ENCODE measurements around the gene SCN2B. TPM values are rescaled to one million over a fixed set of nuclear protein-coding genes. Genes with fewer than 3 reads are reported as not detected.

SCN2B gene
- total RNA-seq, 3 donors from 2014 or later = not detected

- DNase-seq (no peak), ATAC-seq (no peak)
- Mint-ChIP-seq H3K4me3 (no peak overlapping the region), H3K36me3 (ENCODE audit: insufficient read depth) (no peaks in the 10 kb centered on the region), H3K27me3 (ENCODE audit: low read depth) (peaks cover 56% of the 10 kb centered on the region), H3K4me1 (ENCODE audit: low read depth) (peaks cover 3% of the 10 kb centered on the region), H3K9me3 (no peaks in the 10 kb centered on the region)
Observed at GRCh38 chr11:118157186-118157895, 19.1 kb downstream of the SCN2B start.

GRCh38 chr11:118156531-118157185, 19.8 kb downstream of the SCN2B start:
- H3K36me3 Mint-ChIP-seq (ENCODE audit: insufficient read depth) = no peaks in the 10 kb centered on the region
- peaks cover 5% of the 10 kb centered on the region for H3K4me1 Mint-ChIP-seq (ENCODE audit: low read depth)
- H3K27me3 Mint-ChIP-seq (ENCODE audit: low read depth) = peaks cover 62% of the 10 kb centered on the region
- H3K9me3 Mint-ChIP-seq = no peaks in the 10 kb centered on the region
- ATAC-seq (peak; percentile 69 to 71), DNase-seq (no peak)
- H3K4me3 Mint-ChIP-seq = no peak overlapping the region

- no peak for DNase-seq
- Mint-ChIP-seq H3K27me3 (ENCODE audit: low read depth) (peaks cover 62% of the 10 kb centered on the region), H3K4me3 (no peak overlapping the region), H3K36me3 (ENCODE audit: insufficient read depth) (no peaks in the 10 kb centered on the region), H3K4me1 (ENCODE audit: low read depth) (peaks cover 5% of the 10 kb centered on the region), H3K9me3 (no peaks in the 10 kb centered on the region)
- no peak for ATAC-seq
Observed at GRCh38 chr11:118155776-118156530, 20.5 kb downstream of the SCN2B start.

- Mint-ChIP-seq H3K36me3 (ENCODE audit: insufficient read depth) (no peaks in the 10 kb centered on the region), H3K4me1 (ENCODE audit: low read depth) (peaks cover 5% of the 10 kb centered on the region), H3K4me3 (no peak overlapping the region), H3K9me3 (no peaks in the 10 kb centered on the region), H3K27me3 (ENCODE audit: low read depth) (peaks cover 69% of the 10 kb centered on the region)
- ATAC-seq (no peak), DNase-seq (no peak)
Observed at GRCh38 chr11:118154641-118155040, 21.8 kb downstream of the SCN2B start.

GRCh38 chr11:118153976-118154375, 22.5 kb downstream of the SCN2B start:
- DNase-seq (no peak), ATAC-seq (no peak)
- Mint-ChIP-seq H3K27me3 (ENCODE audit: low read depth) (peaks cover 64% of the 10 kb centered on the region), H3K36me3 (ENCODE audit: insufficient read depth) (no peaks in the 10 kb centered on the region), H3K9me3 (no peaks in the 10 kb centered on the region), H3K4me3 (peak overlapping the region; percentile 42), H3K4me1 (ENCODE audit: low read depth) (peaks cover 5% of the 10 kb centered on the region)

- no peaks in the 10 kb centered on the region for H3K9me3 Mint-ChIP-seq
- H3K27me3 Mint-ChIP-seq (ENCODE audit: low read depth) = peaks cover 65% of the 10 kb centered on the region
- H3K4me1 Mint-ChIP-seq (ENCODE audit: low read depth) = peaks cover 5% of the 10 kb centered on the region
- no peaks in the 10 kb centered on the region for H3K36me3 Mint-ChIP-seq (ENCODE audit: insufficient read depth)
- DNase-seq (no peak), ATAC-seq (no peak)
- peak overlapping the region; percentile 42 for H3K4me3 Mint-ChIP-seq
Observed at GRCh38 chr11:118153516-118153915, 22.9 kb downstream of the SCN2B start.

- H3K4me3 Mint-ChIP-seq = peak within 1 kb of the TSS; percentile 42
- peaks cover 5% of the 10 kb centered on the region for H3K4me1 Mint-ChIP-seq (ENCODE audit: low read depth)
- H3K36me3 Mint-ChIP-seq (ENCODE audit: insufficient read depth) = no peaks in the 10 kb centered on the region
- H3K27me3 Mint-ChIP-seq (ENCODE audit: low read depth) = peaks cover 63% of the 10 kb centered on the region
- no peaks in the 10 kb centered on the region for H3K9me3 Mint-ChIP-seq
- peak; percentile 46 to 70 for ATAC-seq
- no peak for DNase-seq
Observed at GRCh38 chr11:118152552-118153471, 23.6 kb downstream of the SCN2B start, which contains the start of gene SCN4B. TSS of gene SCN4B (minus strand) at chr11:118152823. CDS start at chr11:118152673, 150 bp downstream.

GRCh38 chr11:118152020-118152551, 24.4 kb downstream of the SCN2B start:
- Mint-ChIP-seq H3K36me3 (ENCODE audit: insufficient read depth) (no peaks in the 10 kb centered on the region), H3K4me1 (ENCODE audit: low read depth) (peaks cover 5% of the 10 kb centered on the region), H3K27me3 (ENCODE audit: low read depth) (peaks cover 60% of the 10 kb centered on the region), H3K9me3 (no peaks in the 10 kb centered on the region), H3K4me3 (peak overlapping the region; percentile 21)
- ATAC-seq (no peak), DNase-seq (no peak)

- Mint-ChIP-seq H3K4me1 (ENCODE audit: low read depth) (peaks cover 5% of the 10 kb centered on the region), H3K36me3 (ENCODE audit: insufficient read depth) (no peaks in the 10 kb centered on the region), H3K9me3 (no peaks in the 10 kb centered on the region), H3K4me3 (no peak overlapping the region), H3K27me3 (ENCODE audit: low read depth) (peaks cover 57% of the 10 kb centered on the region)
- DNase-seq = no peak
- ATAC-seq = no peak
Observed at GRCh38 chr11:118151431-118151830, 25.0 kb downstream of the SCN2B start.

- Mint-ChIP-seq H3K36me3 (ENCODE audit: insufficient read depth) (no peaks in the 10 kb centered on the region), H3K4me3 (no peak overlapping the region), H3K27me3 (ENCODE audit: low read depth) (peaks cover 56% of the 10 kb centered on the region), H3K9me3 (no peaks in the 10 kb centered on the region), H3K4me1 (ENCODE audit: low read depth) (peaks cover 6% of the 10 kb centered on the region)
- no peak for DNase-seq
- ATAC-seq = no peak
Observed at GRCh38 chr11:118149493-118149892, 26.9 kb downstream of the SCN2B start.

GRCh38 chr11:118148856-118149255, 27.6 kb downstream of the SCN2B start:
- H3K4me1 Mint-ChIP-seq (ENCODE audit: low read depth) = peaks cover 6% of the 10 kb centered on the region
- no peaks in the 10 kb centered on the region for H3K36me3 Mint-ChIP-seq (ENCODE audit: insufficient read depth)
- no peaks in the 10 kb centered on the region for H3K9me3 Mint-ChIP-seq
- no peak overlapping the region for H3K4me3 Mint-ChIP-seq
- ATAC-seq = no peak
- DNase-seq = no peak
- H3K27me3 Mint-ChIP-seq (ENCODE audit: low read depth) = peaks cover 56% of the 10 kb centered on the region

GRCh38 chr11:118148240-118148639, 28.2 kb downstream of the SCN2B start:
- Mint-ChIP-seq H3K36me3 (ENCODE audit: insufficient read depth) (no peaks in the 10 kb centered on the region), H3K27me3 (ENCODE audit: low read depth) (peaks cover 55% of the 10 kb centered on the region), H3K9me3 (no peaks in the 10 kb centered on the region), H3K4me1 (ENCODE audit: low read depth) (peaks cover 4% of the 10 kb centered on the region), H3K4me3 (no peak overlapping the region)
- DNase-seq = no peak
- no peak for ATAC-seq

GRCh38 chr11:118147502-118147901, 28.9 kb downstream of the SCN2B start:
- H3K4me3 Mint-ChIP-seq = no peak overlapping the region
- H3K4me1 Mint-ChIP-seq (ENCODE audit: low read depth) = peaks cover 4% of the 10 kb centered on the region
- H3K36me3 Mint-ChIP-seq (ENCODE audit: insufficient read depth) = no peaks in the 10 kb centered on the region
- no peaks in the 10 kb centered on the region for H3K9me3 Mint-ChIP-seq
- no peak for ATAC-seq
- peaks cover 61% of the 10 kb centered on the region for H3K27me3 Mint-ChIP-seq (ENCODE audit: low read depth)
- no peak for DNase-seq
